Measurements from ENCODE around the gene DNAJC30. TPM values are rescaled to one million over a fixed set of nuclear protein-coding genes. Genes with fewer than 3 reads are reported as not detected.

Gene DNAJC30
- total RNA-seq, 1 experiment from 2014 or later, result 2.5 TPM

DNA sequence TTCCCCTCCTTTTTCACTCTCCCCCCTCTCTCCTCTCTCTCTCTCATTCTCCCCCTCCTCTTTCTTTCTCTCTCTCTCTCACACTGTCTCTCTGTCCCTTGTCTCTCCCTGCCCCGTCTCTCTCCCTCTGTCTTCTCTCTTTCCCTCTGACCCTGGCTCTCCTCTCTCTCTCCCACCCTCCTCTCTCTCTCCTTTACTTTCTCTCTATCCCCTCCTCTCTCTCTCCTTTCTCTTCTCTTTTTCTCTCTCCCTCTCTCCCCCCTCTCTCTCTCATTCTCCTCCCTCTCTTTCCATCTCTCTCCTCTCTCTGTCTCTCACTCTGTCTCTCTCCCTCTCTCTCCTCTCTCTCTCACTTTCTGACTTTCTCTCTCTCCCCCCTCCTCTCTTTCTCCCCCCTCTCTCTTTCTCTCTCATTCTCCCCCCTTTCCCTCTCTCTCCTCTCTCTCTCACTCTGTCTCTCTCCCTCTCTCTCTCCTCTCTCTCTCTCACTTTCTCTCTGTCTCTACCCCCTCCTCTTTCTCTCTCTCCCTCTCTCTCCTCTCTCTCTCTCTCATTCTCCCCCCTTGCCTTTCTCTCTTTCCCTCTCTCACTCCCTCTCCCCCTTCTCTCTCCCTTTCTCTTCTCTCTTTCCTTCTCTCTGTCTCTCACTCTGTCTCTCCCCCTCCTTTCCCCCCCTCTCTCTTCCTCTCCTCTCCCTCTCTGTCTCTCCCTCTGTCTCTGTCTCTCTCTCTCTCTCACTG lies 34.5 kb downstream of the DNAJC30 start:
- no peak for DNase-seq (ENCODE audit: low spot score)

GRCh38 chr7:73647725-73648592 lies 35.3 kb downstream of the DNAJC30 start:
- no peak for DNase-seq (ENCODE audit: low spot score)

DNA sequence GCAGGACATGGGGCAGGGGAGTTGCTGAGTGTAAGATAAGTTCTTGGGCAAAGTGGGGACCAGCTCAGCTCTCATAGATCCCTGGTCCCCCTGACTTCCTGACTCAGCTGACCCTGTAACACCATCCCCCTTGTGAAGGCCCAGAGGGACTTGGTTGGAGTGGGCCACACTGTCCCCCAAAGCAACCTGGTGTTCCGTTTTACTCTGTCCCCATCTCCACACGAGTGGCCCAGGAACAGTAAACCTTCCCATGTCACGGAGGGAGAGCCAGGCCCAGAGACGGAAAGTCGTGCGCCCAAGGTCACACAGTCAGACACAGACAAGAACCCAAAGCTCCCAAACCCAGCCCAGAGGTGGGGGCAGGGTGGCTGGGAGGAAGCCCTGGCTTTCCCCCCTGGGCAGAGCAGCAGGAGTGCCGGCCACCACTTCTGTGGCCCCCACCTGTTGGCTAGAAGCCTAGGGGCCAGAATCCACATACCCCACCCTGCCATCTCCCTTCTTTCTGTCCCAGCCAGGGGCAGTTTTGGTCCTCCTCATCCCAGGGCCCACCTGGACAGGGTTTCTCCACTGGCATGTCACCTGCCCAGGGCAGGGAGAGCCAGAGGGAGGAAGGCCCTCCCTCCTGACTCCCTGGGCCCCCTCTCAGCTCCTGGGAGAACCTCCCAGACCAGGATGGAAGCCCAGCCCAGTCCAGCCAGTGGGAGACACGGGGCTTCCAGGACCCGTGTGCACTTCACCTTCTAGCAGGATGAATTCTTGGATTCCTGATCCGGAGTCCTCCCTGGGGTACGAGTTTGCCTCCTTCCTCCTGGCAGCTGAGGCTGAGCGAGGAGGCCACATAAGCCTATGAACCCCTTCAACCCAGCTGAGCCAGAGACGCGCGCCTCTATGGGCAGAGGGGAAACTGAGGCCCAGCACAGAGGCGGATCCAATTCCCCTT lies 36.2 kb downstream of the DNAJC30 start:
- DNase-seq (ENCODE audit: low spot score), result no peak

DNA sequence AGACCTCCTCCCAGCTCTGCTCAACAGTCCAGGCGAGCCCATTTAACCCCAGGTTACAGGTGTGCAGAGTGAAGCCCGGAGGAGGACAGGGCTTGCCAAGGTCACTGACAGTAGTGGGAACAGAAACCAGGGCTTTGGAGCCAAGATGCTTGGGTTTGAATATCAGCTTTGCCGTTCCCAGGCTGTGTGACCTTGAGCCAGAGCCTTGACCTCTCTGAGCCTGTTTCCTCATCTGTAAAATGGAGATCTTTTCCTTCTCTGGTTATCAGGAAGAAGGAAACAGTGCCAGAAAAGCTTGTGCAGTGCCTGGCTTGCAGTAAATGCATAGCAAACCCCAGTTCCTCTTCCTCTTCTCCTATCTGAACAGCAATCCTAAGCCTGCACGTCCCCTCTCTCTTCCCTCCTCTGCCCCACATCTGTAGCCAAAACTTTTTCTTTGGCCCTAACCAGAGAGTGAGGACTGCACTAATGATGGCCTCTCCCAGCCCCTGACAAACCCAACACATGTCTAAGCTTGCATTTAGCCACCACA lies 37.5 kb downstream of the DNAJC30 start:
- no peak for DNase-seq (ENCODE audit: low spot score)

DNA sequence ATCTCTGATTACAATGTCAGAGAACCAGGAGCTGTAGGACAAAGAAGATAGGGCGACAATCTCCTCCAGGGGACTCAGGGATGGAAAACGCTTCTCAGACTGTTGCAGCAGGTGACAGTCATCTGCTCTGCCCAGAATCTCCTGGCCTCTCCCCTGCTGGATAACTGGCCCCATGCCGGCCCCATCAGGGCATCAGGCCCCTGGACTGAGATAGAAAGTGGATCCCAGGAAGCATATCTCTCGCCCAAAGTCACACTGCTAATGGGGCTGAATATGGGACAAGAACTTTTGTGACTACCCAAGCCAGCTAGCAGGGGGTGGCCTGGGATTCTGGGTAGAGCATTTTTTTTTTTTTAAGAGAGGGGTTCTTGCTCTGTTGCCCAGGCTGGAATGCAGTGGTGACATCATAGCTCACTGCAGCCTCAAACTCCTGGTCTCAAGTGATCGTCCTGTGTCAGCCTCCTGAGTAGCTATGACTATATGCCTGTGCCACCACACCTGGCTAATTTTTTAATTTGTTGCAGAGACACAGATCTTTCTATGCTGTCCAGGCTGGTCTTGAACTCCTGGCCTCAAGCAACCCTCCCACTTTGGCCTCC lies 38.5 kb downstream of the DNAJC30 start:
- DNase-seq (ENCODE audit: low spot score), result no peak

- DNase-seq (ENCODE audit: low spot score), result no peak
Observed at GRCh38 chr7:73642834-73643233, 40.4 kb downstream of the DNAJC30 start.

- DNase-seq (ENCODE audit: low spot score), result no peak
Observed at GRCh38 chr7:73638911-73639310, 44.3 kb downstream of the DNAJC30 start.

GRCh38 chr7:73635428-73636200 lies 47.6 kb downstream of the DNAJC30 start:
- DNase-seq (ENCODE audit: low spot score), result no peak

GRCh38 chr7:73633844-73634243 lies 49.4 kb downstream of the DNAJC30 start:
- DNase-seq (ENCODE audit: low spot score), result no peak

DNA sequence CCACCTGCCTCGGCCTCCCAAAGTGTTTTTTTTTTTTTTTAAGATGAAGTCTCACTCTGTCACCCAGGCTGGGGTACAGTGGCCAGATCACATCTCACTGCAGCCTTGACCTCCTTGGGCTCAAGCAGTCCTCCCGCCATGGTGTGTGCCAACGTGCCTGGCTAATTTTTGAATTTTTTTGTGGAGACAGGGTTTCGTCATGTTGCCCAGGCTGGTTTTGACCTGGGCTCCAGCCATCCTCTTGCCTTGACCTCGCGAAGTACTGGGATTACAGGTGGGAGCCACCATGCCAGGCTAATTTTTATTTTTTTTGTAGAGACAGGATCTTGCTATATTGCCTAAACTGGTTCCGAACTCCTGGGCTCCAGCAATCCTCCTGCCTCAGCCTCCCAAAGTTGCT lies 49.9 kb downstream of the DNAJC30 start:
- no peak for DNase-seq (ENCODE audit: low spot score)

GRCh38 chr7:73631558-73631957 lies 51.7 kb downstream of the DNAJC30 start:
- DNase-seq (ENCODE audit: low spot score), result no peak

Other genes with a start within 250 kb of the DNAJC30 start
- gene FZD9, start 249.7 kb downstream of the DNAJC30 start, total RNA-seq (2014; rRNA removed; shearing (Covaris generic)), result 1.8 and 4.0 TPM in 2 replicates
- 123 and 148 TPM in 2 replicates for gene BAZ1B, start 161.2 kb downstream of the DNAJC30 start, total RNA-seq (2014; rRNA removed; shearing (Covaris generic))
- gene BCL7B, start 125.8 kb downstream of the DNAJC30 start, total RNA-seq (2014; rRNA removed; shearing (Covaris generic)), result 50.5 and 65.2 TPM in 2 replicates
- gene TBL2, start 104.9 kb downstream of the DNAJC30 start, total RNA-seq (2014; rRNA removed; shearing (Covaris generic)), result 53.0 and 70.7 TPM in 2 replicates
- gene MLXIPL, start 58.9 kb downstream of the DNAJC30 start, total RNA-seq (2014; rRNA removed; shearing (Covaris generic)), result not detected in 2 replicates
- 6.6 and 8.3 TPM in 2 replicates for gene VPS37D, start 15.6 kb downstream of the DNAJC30 start, total RNA-seq (2014; rRNA removed; shearing (Covaris generic))
- gene BUD23, start 144 bp upstream of the DNAJC30 start, total RNA-seq (2014; rRNA removed; shearing (Covaris generic)), result 129 and 138 TPM in 2 replicates
- gene STX1A, start 36.2 kb upstream of the DNAJC30 start, total RNA-seq (2014; rRNA removed; shearing (Covaris generic)), result 18.6 and 30.2 TPM in 2 replicates
- 35.9 and 46.9 TPM in 2 replicates for gene ABHD11, start 55.3 kb upstream of the DNAJC30 start, total RNA-seq (2014; rRNA removed; shearing (Covaris generic))
- gene CLDN3, start 86.8 kb upstream of the DNAJC30 start, total RNA-seq (2014; rRNA removed; shearing (Covaris generic)), result not detected in 2 replicates
- 31.4 and 35.4 TPM in 2 replicates for gene CLDN4, start 147.5 kb upstream of the DNAJC30 start, total RNA-seq (2014; rRNA removed; shearing (Covaris generic))
- 2.3 and 3.1 TPM in 2 replicates for gene METTL27, start 159.1 kb upstream of the DNAJC30 start, total RNA-seq (2014; rRNA removed; shearing (Covaris generic))
- gene TMEM270, start 177.7 kb upstream of the DNAJC30 start, total RNA-seq (2014; rRNA removed; shearing (Covaris generic)), result 0.52 and 1.7 TPM in 2 replicates

Data from A172 (cell line).